Measurements from ENCODE around the gene ETS1. TPM values are rescaled to one million over a fixed set of nuclear protein-coding genes. Genes with fewer than 3 reads are reported as not detected.

The ETS1 gene
- polyA plus RNA-seq, 1 donor (not counting 4 experiments of a cell fraction or from before 2014, with no cell fraction given), result 41.0 TPM

DNA sequence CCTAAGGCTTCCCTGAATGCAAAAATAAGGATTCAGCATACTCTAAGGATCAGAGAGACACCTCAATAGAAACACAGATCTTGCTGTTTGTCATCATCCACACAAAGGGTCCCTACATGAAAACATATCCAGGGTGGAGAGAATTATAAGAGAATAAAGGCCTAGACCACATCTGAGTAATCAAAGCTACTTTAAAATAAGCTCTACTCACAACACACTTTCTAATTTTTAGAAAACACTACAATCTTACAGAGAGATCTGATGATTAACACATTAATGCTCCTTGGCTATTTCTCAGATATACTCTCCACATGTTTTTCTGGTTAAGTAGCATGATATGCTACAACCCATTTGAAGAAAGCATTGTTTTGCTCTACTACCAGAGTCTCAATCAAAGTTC is 108.2 kb downstream of the ETS1 start:
- H3K27ac ChIP-seq (ENCODE audit: control insufficient read depth, insufficient read depth, low read length), result no peak overlapping the region
- no peaks in the 10 kb centered on the region for H3K27me3 ChIP-seq (ENCODE audit: control insufficient read depth, extremely low read depth, insufficient read depth, low read length)
- no peak overlapping the region for H3K4me3 ChIP-seq (ENCODE audit: control insufficient read depth in 2 of 3, extremely low read depth in 1 of 3, insufficient read depth in 2 of 3, low read depth in 1 of 3, low read length in 3 of 3)
- H3K9me3 ChIP-seq (ENCODE audit: control insufficient read depth, low read depth, low read length), result no peaks in the 10 kb centered on the region
- DNase-seq (ENCODE audit: low read depth, low spot score) (no peak), FAIRE-seq (no peak)
- no peak overlapping the region for H3K9ac ChIP-seq (ENCODE audit: control insufficient read depth, extremely low read depth, insufficient read depth, low read length)
- peaks cover 58% of the 10 kb centered on the region for H3K79me2 ChIP-seq (ENCODE audit: control insufficient read depth, insufficient read depth, low read length)
- no peak overlapping the region for H3K4me2 ChIP-seq (ENCODE audit: control insufficient read depth, extremely low read depth, insufficient read depth, low read depth, low read length)
- H3K4me1 ChIP-seq (ENCODE audit: control insufficient read depth, extremely low read depth, insufficient read depth, low read length), result no peaks in the 10 kb centered on the region
- dilution Hi-C loops (cut with MboI; ENCODE audit: extremely low pct_ligation_motif_present, low sequenced_read_pairs), result no loop called here
- peaks cover 2% of the 10 kb centered on the region for H3K9me1 ChIP-seq (ENCODE audit: control insufficient read depth, extremely low read depth, insufficient read depth, low read length)
- no peaks in the 10 kb centered on the region for H4K20me1 ChIP-seq (ENCODE audit: control insufficient read depth, extremely low read depth, insufficient read depth, low read length)
- peaks cover 21 to 45% of the 10 kb centered on the region in 2 experiments for H3K36me3 ChIP-seq (ENCODE audit: control insufficient read depth in 2 of 2, extremely low read depth in 1 of 2, insufficient read depth in 2 of 2, low read length in 2 of 2)
- no peak overlapping the region for H2AFZ ChIP-seq (ENCODE audit: control insufficient read depth, low read length)
- no peak for TF ChIP-seq EZH2 (IDR thresholded peaks at IDR 0.05; ENCODE audit: low read length)
- TF ChIP-seq, protein P1, sequence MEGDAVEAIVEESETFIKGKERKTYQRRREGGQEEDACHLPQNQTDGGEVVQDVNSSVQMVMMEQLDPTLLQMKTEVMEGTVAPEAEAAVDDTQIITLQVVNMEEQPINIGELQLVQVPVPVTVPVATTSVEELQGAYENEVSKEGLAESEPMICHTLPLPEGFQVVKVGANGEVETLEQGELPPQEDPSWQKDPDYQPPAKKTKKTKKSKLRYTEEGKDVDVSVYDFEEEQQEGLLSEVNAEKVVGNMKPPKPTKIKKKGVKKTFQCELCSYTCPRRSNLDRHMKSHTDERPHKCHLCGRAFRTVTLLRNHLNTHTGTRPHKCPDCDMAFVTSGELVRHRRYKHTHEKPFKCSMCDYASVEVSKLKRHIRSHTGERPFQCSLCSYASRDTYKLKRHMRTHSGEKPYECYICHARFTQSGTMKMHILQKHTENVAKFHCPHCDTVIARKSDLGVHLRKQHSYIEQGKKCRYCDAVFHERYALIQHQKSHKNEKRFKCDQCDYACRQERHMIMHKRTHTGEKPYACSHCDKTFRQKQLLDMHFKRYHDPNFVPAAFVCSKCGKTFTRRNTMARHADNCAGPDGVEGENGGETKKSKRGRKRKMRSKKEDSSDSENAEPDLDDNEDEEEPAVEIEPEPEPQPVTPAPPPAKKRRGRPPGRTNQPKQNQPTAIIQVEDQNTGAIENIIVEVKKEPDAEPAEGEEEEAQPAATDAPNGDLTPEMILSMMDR (optimal IDR thresholded peaks at IDR 0.05 in 1 of 3, IDR thresholded peaks at IDR 0.05 in 1 of 3, conservative IDR thresholded peaks at IDR 0.05 in 1 of 3; ENCODE audit: extremely low read depth in 1 of 3, insufficient read depth in 2 of 3, low read length in 3 of 3), result no peak

DNA sequence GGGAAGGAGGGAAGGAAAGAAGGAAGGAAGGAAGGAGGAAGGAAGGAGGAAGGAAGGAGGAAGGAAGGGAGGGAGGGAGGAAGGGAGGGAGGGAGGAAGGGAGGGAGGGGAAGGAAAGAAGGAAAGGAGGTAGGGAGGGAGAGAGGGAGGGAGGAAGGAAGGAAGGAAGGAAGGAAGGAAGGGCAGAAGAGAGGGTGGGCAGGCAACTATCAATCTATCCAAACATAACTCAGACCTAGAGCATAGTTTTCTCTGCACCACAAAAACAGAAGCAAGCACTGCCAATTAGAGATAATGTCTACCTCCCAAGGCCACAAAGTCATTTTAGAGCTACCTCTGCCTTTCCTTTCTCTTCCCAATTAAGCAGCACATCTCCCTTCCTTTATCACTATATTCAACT is 109.1 kb downstream of the ETS1 start:
- FAIRE-seq (no peak), DNase-seq (ENCODE audit: low read depth, low spot score) (no peak)
- Histone ChIP-seq H3K36me3 (ENCODE audit: control insufficient read depth in 2 of 2, extremely low read depth in 1 of 2, insufficient read depth in 2 of 2, low read length in 2 of 2) (peaks cover 23 to 47% of the 10 kb centered on the region in 2 experiments), H3K4me2 (ENCODE audit: control insufficient read depth, extremely low read depth, insufficient read depth, low read depth, low read length) (no peak overlapping the region), H3K79me2 (ENCODE audit: control insufficient read depth, insufficient read depth, low read length) (peaks cover 59% of the 10 kb centered on the region), H3K9me1 (ENCODE audit: control insufficient read depth, extremely low read depth, insufficient read depth, low read length) (peaks cover 2% of the 10 kb centered on the region), H3K4me1 (ENCODE audit: control insufficient read depth, extremely low read depth, insufficient read depth, low read length) (no peaks in the 10 kb centered on the region), H3K9me3 (ENCODE audit: control insufficient read depth, low read depth, low read length) (no peaks in the 10 kb centered on the region), H3K27me3 (ENCODE audit: control insufficient read depth, extremely low read depth, insufficient read depth, low read length) (no peaks in the 10 kb centered on the region), H3K9ac (ENCODE audit: control insufficient read depth, extremely low read depth, insufficient read depth, low read length) (no peak overlapping the region), H2AFZ (ENCODE audit: control insufficient read depth, low read length) (no peak overlapping the region), H4K20me1 (ENCODE audit: control insufficient read depth, extremely low read depth, insufficient read depth, low read length) (no peaks in the 10 kb centered on the region), H3K27ac (ENCODE audit: control insufficient read depth, insufficient read depth, low read length) (no peak overlapping the region), H3K4me3 (ENCODE audit: control insufficient read depth in 2 of 3, extremely low read depth in 1 of 3, insufficient read depth in 2 of 3, low read depth in 1 of 3, low read length in 3 of 3) (no peak overlapping the region)
- dilution Hi-C loops (cut with MboI; ENCODE audit: extremely low pct_ligation_motif_present, low sequenced_read_pairs), result no loop called here
- no peak for TF ChIP-seq EZH2 (IDR thresholded peaks at IDR 0.05; ENCODE audit: low read length)
- TF ChIP-seq, protein P1 (optimal IDR thresholded peaks at IDR 0.05 in 1 of 3, IDR thresholded peaks at IDR 0.05 in 1 of 3, conservative IDR thresholded peaks at IDR 0.05 in 1 of 3; ENCODE audit: extremely low read depth in 1 of 3, insufficient read depth in 2 of 3, low read length in 3 of 3), result no peak

Measured in keratinocyte (primary cell).